ENCODE measurements around the gene TMEM26.

DNA sequence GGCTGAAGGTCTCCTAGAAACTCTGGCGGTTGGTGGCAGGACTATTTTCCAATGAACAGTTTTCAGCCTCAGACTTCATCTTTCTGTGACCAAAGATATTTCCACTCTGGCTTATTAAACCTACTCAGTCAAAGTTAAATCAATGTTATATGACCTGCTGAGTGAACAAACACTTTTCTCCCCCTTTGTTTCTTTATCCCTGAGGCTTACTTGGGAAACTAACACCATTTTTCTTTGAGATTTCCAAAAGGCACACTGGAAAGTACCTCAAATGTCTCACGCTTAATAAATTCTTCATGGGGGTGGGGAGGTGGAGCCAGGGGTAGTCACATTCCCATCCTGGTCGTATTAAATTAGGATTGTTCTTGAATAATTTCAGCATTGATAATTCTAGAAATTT, 1.8 kb downstream of the TMEM26 start:
- TF ChIP-seq, protein P1, sequence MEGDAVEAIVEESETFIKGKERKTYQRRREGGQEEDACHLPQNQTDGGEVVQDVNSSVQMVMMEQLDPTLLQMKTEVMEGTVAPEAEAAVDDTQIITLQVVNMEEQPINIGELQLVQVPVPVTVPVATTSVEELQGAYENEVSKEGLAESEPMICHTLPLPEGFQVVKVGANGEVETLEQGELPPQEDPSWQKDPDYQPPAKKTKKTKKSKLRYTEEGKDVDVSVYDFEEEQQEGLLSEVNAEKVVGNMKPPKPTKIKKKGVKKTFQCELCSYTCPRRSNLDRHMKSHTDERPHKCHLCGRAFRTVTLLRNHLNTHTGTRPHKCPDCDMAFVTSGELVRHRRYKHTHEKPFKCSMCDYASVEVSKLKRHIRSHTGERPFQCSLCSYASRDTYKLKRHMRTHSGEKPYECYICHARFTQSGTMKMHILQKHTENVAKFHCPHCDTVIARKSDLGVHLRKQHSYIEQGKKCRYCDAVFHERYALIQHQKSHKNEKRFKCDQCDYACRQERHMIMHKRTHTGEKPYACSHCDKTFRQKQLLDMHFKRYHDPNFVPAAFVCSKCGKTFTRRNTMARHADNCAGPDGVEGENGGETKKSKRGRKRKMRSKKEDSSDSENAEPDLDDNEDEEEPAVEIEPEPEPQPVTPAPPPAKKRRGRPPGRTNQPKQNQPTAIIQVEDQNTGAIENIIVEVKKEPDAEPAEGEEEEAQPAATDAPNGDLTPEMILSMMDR (conservative IDR thresholded peaks at IDR 0.05; ENCODE audit: low read depth in 2 of 2): no peak
- TF ChIP-seq POLR2AphosphoS5 (IDR thresholded peaks at IDR 0.05; ENCODE audit: low read depth): no peak
- no peak for TF ChIP-seq EZH2 (IDR thresholded peaks at IDR 0.05; ENCODE audit: low read depth, unreplicated experiment)
- TF ChIP-seq NANOG (IDR thresholded peaks at IDR 0.05; ENCODE audit: borderline replicate concordance): no peak

All from GM23338 (cell line).